Esophagus muscularis mucosa (tissue), 4 donors: ENCODE results near the gene SORL1-AS1.

Source experiments
- CTCF ChIP-seq, 3 experiments: fragments of 200-600 bp in 2 of 3; fragments of 450-650 bp in 1 of 3; sonication (generic) in 2 of 3; IDR thresholded peaks; one replicate each; pipeline ENCODE4 v1.5.1; 2017 to 2019; ENCODE audit warnings: antibody characterized with exemption in 3 of 3, mild to moderate bottlenecking in 2 of 3, moderate library complexity in 1 of 3
- EP300 ChIP-seq: sonication (generic); formaldehyde crosslinking; IDR thresholded peaks from one replicate; pipeline ENCODE4 v1.6.1; 2017; ENCODE audit warnings: antibody characterized with exemption
- POLR2A ChIP-seq: fragments of 450-650 bp; IDR thresholded peaks from one replicate; pipeline ENCODE4 v1.6.1; 2017; ENCODE audit warnings: antibody characterized with exemption, moderate library complexity, mild to moderate bottlenecking, low read depth
- POLR2AphosphoS5 ChIP-seq, 2 donors: sonication (generic); formaldehyde crosslinking; IDR thresholded peaks; one replicate each; pipeline ENCODE4 v1.6.1; 2017; ENCODE audit warnings: antibody characterized with exemption in 2 of 2

GRCh38 chr11:121476379-121477032 is 23.7 kb upstream of the SORL1-AS1 start:
- no peak for TF ChIP-seq CTCF (IDR thresholded peaks at IDR 0.05)
- no peak for TF ChIP-seq POLR2AphosphoS5 (IDR thresholded peaks at IDR 0.05)
- TF ChIP-seq EP300, result no peak
- TF ChIP-seq POLR2A, result no peak
